ENCODE results near the gene EPHB3.

Gene EPHB3

DNA sequence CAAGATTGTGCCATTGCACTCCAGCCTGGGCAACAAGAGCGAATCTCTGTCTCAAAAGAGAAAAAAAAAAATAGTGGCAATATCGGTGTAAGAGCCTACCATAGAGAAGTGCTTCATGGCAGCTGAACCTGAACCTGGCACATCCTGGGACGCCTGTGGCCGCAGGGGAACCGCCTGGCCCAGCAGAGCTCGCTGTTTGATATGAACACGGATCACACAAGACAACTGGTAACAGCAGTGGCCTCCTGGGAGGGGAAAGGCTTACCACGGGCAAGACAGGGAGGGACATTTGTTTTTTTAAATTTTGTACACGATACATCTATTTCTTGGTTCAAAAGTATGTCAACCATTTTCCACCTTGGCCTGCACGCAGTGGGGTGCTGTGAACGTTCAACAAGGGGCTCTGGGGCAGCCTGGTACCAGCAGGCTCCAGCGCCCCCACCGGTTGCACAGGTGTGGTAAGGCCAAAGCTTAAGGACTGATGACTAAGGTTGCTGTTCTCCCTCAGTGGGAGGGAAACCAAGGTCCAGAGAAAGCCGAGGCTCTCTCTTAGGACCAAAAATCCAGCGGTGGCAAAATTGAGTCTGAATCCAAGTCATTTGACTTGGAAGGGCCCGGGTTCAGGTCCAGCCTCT is 21.7 kb upstream of the EPHB3 start:
- TF ChIP-seq CTCF (IDR thresholded peaks at IDR 0.05; ENCODE audit: borderline replicate concordance, insufficient read depth, low read depth, low read length): no peak
- H3K4me3 ChIP-seq (ENCODE audit: low read depth, low read length): no peak overlapping the region

DNA sequence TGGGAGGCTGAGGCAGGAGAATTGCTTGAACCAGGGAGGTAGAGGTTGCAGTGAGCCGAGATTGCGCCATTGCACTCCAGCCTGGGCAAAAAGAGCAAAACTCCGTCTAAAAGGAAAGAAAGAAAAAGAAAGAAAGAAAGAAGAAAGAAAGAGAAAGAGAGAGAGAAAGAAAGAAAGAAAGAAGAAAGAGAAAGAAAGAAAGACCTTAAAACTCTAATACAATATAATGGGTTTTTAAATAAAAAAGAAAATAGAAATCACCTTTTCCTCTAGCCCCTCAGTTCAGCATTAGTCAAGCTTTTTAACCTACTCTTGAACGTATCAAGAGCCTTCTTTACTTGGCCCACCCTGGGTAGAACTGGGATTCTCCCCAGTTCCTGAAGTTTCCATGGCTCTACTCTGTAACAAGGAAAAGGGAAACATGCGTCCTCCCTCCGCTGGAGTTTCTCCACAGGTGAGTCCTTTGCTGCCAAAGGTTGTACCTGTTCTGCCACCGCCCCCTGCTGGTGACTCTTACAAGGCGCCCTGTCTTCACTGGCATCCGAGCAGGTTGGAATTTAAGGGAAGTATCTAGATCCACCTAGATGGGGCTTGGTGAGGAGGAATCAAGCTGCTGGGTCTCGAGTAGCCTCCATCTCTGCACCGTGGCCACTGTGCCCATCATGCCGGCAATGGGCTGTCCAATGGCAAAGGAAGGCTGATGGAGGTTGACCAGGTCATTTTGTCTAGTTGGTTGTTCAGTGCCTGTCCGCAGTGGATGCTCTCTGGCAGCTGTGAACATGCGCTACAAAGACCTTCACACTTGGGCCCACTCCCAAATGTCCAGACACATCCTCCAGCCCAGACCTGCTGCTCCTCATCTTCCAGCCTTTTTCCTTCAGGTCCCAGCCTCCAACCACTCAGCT is 20.6 kb upstream of the EPHB3 start:
- peak; percentile 82 for TF ChIP-seq CTCF (IDR thresholded peaks at IDR 0.05; ENCODE audit: borderline replicate concordance, insufficient read depth, low read depth, low read length)
- no peak overlapping the region for H3K4me3 ChIP-seq (ENCODE audit: low read depth, low read length)

DNA sequence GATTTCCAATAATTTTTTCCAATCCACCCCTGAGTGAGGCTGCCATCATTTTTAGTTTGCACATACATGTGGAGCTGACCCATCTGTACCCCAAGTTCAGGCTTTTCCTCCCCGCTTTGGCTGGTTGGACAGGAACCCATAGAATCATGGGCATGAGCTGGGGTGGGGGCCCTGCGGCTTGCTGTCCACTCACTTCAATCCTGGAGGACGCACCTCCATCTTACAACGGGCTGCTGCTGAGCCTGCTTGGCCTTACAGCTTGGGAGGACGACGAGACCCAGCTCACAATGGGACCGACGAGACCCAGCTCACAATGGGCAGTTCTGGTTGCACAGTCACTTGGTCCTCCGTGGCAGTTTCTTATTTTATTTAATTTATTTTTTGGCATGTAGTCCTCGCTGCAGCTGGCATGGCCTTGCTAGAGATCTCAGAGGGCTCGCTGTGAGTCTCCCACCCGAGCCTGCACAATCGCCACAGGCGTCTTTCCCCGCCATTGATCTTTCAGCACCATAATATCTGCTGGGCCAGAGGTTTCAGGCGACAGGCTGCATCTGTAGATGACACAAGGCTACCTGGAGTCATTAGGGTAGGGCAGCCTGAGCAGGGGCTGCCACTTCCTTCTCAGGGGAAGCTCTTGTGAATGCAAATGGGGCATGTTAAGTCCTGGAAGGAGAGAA is 19.6 kb upstream of the EPHB3 start:
- no peak overlapping the region for H3K4me3 ChIP-seq (ENCODE audit: low read depth, low read length)
- no peak for TF ChIP-seq CTCF (IDR thresholded peaks at IDR 0.05; ENCODE audit: borderline replicate concordance, insufficient read depth, low read depth, low read length)

DNA sequence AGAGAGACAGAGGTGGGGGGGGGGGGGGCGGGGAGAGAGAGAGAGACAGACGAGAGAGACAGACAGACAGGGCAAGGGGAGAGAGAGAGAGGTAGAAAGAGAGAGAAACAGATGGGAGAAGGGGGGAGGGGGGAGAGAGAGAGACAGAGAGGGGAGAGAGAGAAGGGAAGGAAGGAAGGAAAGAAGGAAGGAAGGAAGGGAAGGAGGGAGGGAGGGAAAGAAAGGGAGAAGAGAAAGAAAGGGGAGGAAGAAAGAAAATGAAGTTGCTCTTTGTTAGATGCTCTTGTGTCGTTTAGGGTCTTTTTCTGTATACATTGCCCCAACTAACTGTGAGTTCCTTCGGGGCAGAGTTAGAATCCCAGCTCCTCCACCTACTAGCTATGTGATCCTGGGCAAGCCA is 19.0 kb upstream of the EPHB3 start:
- no peak for TF ChIP-seq CTCF (IDR thresholded peaks at IDR 0.05; ENCODE audit: borderline replicate concordance, insufficient read depth, low read depth, low read length)
- no peak overlapping the region for H3K4me3 ChIP-seq (ENCODE audit: low read depth, low read length)

DNA sequence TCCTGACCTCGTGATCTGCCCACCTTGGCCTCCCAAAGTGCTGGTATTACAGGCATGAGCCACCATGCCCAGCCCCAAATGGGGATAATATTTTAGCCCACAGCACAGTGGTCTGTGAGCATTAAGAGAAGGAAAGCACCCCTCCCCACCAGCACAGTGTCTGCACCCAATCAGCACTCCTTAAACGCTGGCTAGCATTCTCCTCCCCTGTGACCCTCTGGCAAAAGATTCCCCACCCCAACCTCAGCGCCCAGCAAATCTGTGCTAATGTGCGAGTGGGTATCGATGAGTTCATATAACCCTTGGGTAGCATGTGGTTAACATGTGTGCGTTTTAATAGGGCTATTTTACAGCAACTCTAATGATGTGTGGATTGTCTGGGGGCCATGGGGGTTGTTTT is 18.3 kb upstream of the EPHB3 start:
- no peak overlapping the region for H3K4me3 ChIP-seq (ENCODE audit: low read depth, low read length)
- TF ChIP-seq CTCF (IDR thresholded peaks at IDR 0.05; ENCODE audit: borderline replicate concordance, insufficient read depth, low read depth, low read length): no peak

DNA sequence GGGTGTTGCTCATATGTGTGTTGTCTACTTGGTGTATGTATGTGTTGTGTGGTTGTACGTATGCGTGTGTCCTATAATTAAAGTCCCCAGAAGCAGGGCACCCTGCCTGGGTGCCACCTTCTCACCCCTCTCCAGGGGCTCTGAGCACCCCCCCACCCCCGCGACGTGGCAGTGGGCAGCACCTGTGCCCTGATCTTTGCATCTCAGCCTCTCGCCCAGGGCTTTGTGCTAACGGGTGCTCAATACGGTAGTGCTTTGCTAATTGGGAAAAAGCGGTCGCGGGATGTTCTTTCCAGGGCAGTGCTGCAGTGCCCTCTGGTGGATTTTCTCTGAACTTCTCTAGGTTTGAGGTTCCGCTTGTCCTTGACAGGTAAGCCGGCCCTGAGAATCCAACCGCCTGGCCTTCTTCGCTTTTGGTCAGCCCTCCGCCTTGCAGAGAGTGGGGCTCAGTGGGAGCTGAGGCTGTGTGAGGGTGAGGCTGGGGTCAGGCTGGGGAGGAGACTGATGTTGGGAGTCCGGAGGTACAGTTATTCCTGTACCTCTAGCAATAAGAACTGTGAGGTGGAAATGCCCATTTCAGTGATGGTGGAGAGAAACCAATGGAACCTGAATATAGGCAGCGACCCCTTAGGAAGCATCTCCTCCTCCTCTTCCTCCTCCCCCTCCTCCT is 17.6 kb upstream of the EPHB3 start:
- TF ChIP-seq CTCF (IDR thresholded peaks at IDR 0.05; ENCODE audit: borderline replicate concordance, insufficient read depth, low read depth, low read length): peak; percentile 80
- H3K4me3 ChIP-seq (ENCODE audit: low read depth, low read length): no peak overlapping the region
